Upper lobe of right lung (tissue), 1 donor: ENCODE data around the gene LINS1. TPM values are rescaled to one million over a fixed set of nuclear protein-coding genes. Genes with fewer than 3 reads are reported as not detected.
"Not testable (repeated sequence)": the region's sequence is repeated elsewhere in the genome, so short reads cannot be mapped to it uniquely, and the experiment has no call there.

Experiments
- ATAC-seq: fragments of 200-7000 bp; cut with Tn5 transposase; one replicate; pipeline ENCODE4 v1.9.1; 2020; ENCODE audit warnings: mild to moderate bottlenecking, moderate library complexity
- DNase-seq: peaks from one replicate; pipeline ENCODE4 v3.0.0-alpha.2; 2020
- H3K27ac ChIP-seq: fragments of 200-600 bp; one replicate; pipeline ENCODE4 v1.8.0; 2022
- H3K27me3 ChIP-seq: fragments of 200-600 bp; one replicate; pipeline ENCODE4 v1.8.0; 2022; ENCODE audit warnings: mild to moderate bottlenecking
- H3K36me3 ChIP-seq: fragments of 200-600 bp; one replicate; pipeline ENCODE4 v1.8.0; 2022
- H3K4me1 ChIP-seq: fragments of 200-600 bp; one replicate; pipeline ENCODE4 v1.8.0; 2022
- H3K4me3 ChIP-seq: fragments of 200-600 bp; one replicate; pipeline ENCODE4 v1.8.0; 2022; ENCODE audit warnings: mild to moderate bottlenecking
- H3K9me3 ChIP-seq: fragments of 200-600 bp; one replicate; pipeline ENCODE4 v1.8.0; 2022
- intact Hi-C: fragments of 100-400 bp; cut with DNase I; formaldehyde crosslinking; loops from one replicate; pipeline ENCODE4 v1.11.0; 2022
- total RNA-seq: library from RNA; stranded (reverse); fragmentation: NEBNext Ultra II Directional; extraction: Animal tissue kit (Norgen Biotek cat#: 25700); gene quantifications from one replicate; pipeline ENCODE4 v1.2.1, GENCODE V29; 2021
- TF ChIP-seq, protein P1 (sequence below): fragments of 200-600 bp; IDR thresholded peaks from one replicate; pipeline ENCODE4 v1.8.0; 2022; ENCODE audit warnings: antibody characterized with exemption
- donor health status: DM: no; HTN: yes; CAD: no; lungs with severe emphysema.

LINS1 gene
- total RNA-seq, 1 donor from 2014 or later = 18.6 TPM

- no peak overlapping the region for H3K4me3 ChIP-seq
- intact Hi-C loops = no loop called here
- H3K9me3 ChIP-seq = no peaks in the 10 kb centered on the region
- DNase-seq (no peak), ATAC-seq (no peak)
- no peaks in the 10 kb centered on the region for H3K36me3 ChIP-seq
- peaks cover 4% of the 10 kb centered on the region for H3K4me1 ChIP-seq
- no peaks in the 10 kb centered on the region for H3K27me3 ChIP-seq
- H3K27ac ChIP-seq = no peak overlapping the region
- TF ChIP-seq, protein P1, sequence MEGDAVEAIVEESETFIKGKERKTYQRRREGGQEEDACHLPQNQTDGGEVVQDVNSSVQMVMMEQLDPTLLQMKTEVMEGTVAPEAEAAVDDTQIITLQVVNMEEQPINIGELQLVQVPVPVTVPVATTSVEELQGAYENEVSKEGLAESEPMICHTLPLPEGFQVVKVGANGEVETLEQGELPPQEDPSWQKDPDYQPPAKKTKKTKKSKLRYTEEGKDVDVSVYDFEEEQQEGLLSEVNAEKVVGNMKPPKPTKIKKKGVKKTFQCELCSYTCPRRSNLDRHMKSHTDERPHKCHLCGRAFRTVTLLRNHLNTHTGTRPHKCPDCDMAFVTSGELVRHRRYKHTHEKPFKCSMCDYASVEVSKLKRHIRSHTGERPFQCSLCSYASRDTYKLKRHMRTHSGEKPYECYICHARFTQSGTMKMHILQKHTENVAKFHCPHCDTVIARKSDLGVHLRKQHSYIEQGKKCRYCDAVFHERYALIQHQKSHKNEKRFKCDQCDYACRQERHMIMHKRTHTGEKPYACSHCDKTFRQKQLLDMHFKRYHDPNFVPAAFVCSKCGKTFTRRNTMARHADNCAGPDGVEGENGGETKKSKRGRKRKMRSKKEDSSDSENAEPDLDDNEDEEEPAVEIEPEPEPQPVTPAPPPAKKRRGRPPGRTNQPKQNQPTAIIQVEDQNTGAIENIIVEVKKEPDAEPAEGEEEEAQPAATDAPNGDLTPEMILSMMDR = no peak
These were observed 8.6 kb downstream of the LINS1 start for GRCh38 chr15:100593431-100593830.

- DNase-seq (no peak), ATAC-seq (no peak)
- H3K4me1 ChIP-seq = peaks cover 4% of the 10 kb centered on the region
- no peak overlapping the region for H3K27ac ChIP-seq
- H3K36me3 ChIP-seq = no peaks in the 10 kb centered on the region
- H3K9me3 ChIP-seq = no peaks in the 10 kb centered on the region
- H3K4me3 ChIP-seq = no peak overlapping the region
- no peaks in the 10 kb centered on the region for H3K27me3 ChIP-seq
- intact Hi-C loops = no loop called here
- TF ChIP-seq, protein P1 = no peak
These were observed 9.1 kb downstream of the LINS1 start for GRCh38 chr15:100592898-100593297.

GRCh38 chr15:100591835-100592234, 10.1 kb downstream of the LINS1 start:
- TF ChIP-seq, protein P1 = no peak
- Histone ChIP-seq H3K36me3 (no peaks in the 10 kb centered on the region), H3K9me3 (no peaks in the 10 kb centered on the region), H3K27ac (no peak overlapping the region), H3K4me3 (no peak overlapping the region), H3K27me3 (no peaks in the 10 kb centered on the region), H3K4me1 (peaks cover 4% of the 10 kb centered on the region)
- ATAC-seq = no peak
- no peak for DNase-seq
- intact Hi-C loops = no loop called here

GRCh38 chr15:100591163-100591562, 10.8 kb downstream of the LINS1 start:
- H3K27ac ChIP-seq, H3K27me3 ChIP-seq, ATAC-seq, H3K4me1 ChIP-seq, intact Hi-C loops, H3K9me3 ChIP-seq, H3K4me3 ChIP-seq, H3K36me3 ChIP-seq, DNase-seq: not testable (repeated sequence)

DNA sequence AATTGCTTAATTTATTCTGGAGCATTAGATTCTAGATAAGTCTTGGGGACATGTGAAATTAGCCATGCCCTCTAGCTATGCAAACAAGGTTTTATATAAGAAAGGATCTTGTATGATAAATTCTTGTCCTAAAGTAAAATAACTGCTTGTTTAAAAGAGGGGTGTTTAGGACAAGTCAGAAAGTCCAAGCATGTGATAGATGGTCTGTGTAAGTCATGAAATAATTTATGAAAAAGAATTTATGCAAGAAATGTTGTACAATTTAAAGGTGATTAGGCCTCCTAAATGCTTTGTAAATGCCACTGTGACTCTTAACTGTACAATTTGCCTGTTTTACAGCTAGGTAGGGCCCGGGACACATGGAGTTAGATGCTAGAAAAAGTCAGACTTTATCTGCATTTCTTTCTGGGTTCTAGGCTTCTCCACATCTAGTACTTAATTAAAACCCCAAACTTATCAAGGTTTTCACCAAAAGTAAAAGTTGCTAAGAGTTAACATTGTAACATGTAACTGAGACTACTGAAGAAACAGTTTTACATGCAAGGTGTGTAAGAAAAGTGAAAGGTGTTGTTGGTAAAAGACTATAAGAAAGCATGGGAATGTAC, 13.2 kb downstream of the LINS1 start:
- no peaks in the 10 kb centered on the region for H3K4me1 ChIP-seq
- peaks cover 5% of the 10 kb centered on the region for H3K36me3 ChIP-seq
- no peak for DNase-seq
- H3K27me3 ChIP-seq = no peaks in the 10 kb centered on the region
- TF ChIP-seq, protein P1 = no peak
- H3K27ac ChIP-seq = no peak overlapping the region
- H3K9me3 ChIP-seq = no peaks in the 10 kb centered on the region
- ATAC-seq = no peak
- no peak overlapping the region for H3K4me3 ChIP-seq
- intact Hi-C loops = no loop called here

GRCh38 chr15:100580414-100580813, 21.6 kb downstream of the LINS1 start:
- no peaks in the 10 kb centered on the region for H3K4me1 ChIP-seq
- DNase-seq (no peak), ATAC-seq (no peak)
- intact Hi-C loops = no loop called here
- H3K27me3 ChIP-seq = no peaks in the 10 kb centered on the region
- TF ChIP-seq, protein P1 = no peak
- H3K9me3 ChIP-seq = no peaks in the 10 kb centered on the region
- H3K4me3 ChIP-seq = no peak overlapping the region
- peaks cover 5% of the 10 kb centered on the region for H3K36me3 ChIP-seq
- no peak overlapping the region for H3K27ac ChIP-seq
